Right atrium auricular region (tissue), 2 donors: Measurements from ENCODE around the gene UBR4. TPM values are rescaled to one million over a fixed set of nuclear protein-coding genes. Genes with fewer than 3 reads are reported as not detected.
"Not testable (repeated sequence)": the region's sequence is repeated elsewhere in the genome, so short reads cannot be mapped to it uniquely, and the experiment has no call there.

Experiments
- DNase-seq: peaks from one replicate; pipeline ENCODE4 v3.0.0-alpha.2; 2019; ENCODE audit warnings: low spot score
- H3K27ac ChIP-seq, 2 donors: fragments of 200-600 bp; sonication (generic); 1 replicate in 1 of 2; 2 replicates in 1 of 2; pipeline ENCODE4 v1.5.1; 2016 to 2019
- H3K27me3 ChIP-seq, 2 donors: fragments of 200-600 bp; sonication (generic); one replicate each; pipeline versions ENCODE4 v1.5.1 to v1.6.0; 2017 to 2019
- H3K36me3 ChIP-seq: fragments of 200-600 bp; sonication (generic); one replicate; pipeline ENCODE4 v1.5.1; 2016
- H3K4me1 ChIP-seq, 2 donors: fragments of 200-600 bp; sonication (generic); one replicate each; pipeline versions ENCODE4 v1.5.1 to v1.6.0; 2017 to 2019
- H3K4me3 ChIP-seq, 2 donors: fragments of 200-600 bp; sonication (generic); 1 replicate in 1 of 2; 2 replicates in 1 of 2; pipeline ENCODE4 v1.5.1; 2017 to 2019; ENCODE audit warnings: mild to moderate bottlenecking in 1 of 2, moderate library complexity in 1 of 2
- H3K9me3 ChIP-seq, 2 donors: fragments of 200-600 bp; sonication (generic); one replicate each; pipeline ENCODE4 v1.5.1; 2019
- CTCF ChIP-seq, 2 donors: fragments of 200-600 bp; sonication (generic); IDR thresholded peaks; one replicate each; pipeline ENCODE4 v1.5.1; 2019; ENCODE audit warnings: antibody characterized with exemption in 2 of 2
- total RNA-seq, 2 donors: library from RNA; depleted of rRNA; stranded (reverse); fragments of >200 nt; gene quantifications; one replicate each; pipeline ENCODE4 v1.1.0, GENCODE V29; 2016

Gene UBR4
- total RNA-seq, result 10 to 100 TPM; 75.1 to 88.0 TPM

GRCh38 chr1:19209990-19210771 lies at the start of gene UBR4:
Gene UBR4, minus strand, starts transcription at chr1:19210266. Its CDS starts 18 bp downstream, at chr1:19210248.
- TF ChIP-seq CTCF (IDR thresholded peaks at IDR 0.05), result peak in 1 of 2 donors; percentile 21
- Histone ChIP-seq H3K9me3 (no peaks in the 10 kb centered on the region), H3K36me3 (peaks cover 11% of the 10 kb centered on the region), H3K4me3 (peak within 1 kb of the TSS; percentile 81 to 95), H3K27me3 (no peaks in the 10 kb centered on the region), H3K4me1 (peaks cover 0 to 56% of the 10 kb centered on the region in 2 donors), H3K27ac (peak within 1 kb of the TSS; percentile 92 to 96)
- DNase-seq, result peak; percentile 95

GRCh38 chr1:19258353-19258752 lies 48.3 kb upstream of the UBR4 start:
- no peaks in the 10 kb centered on the region for H3K9me3 ChIP-seq
- H3K27me3 ChIP-seq, result no peaks in the 10 kb centered on the region
- peaks cover 53% of the 10 kb centered on the region for H3K36me3 ChIP-seq
- no peak overlapping the region for H3K27ac ChIP-seq
- no peak overlapping the region for H3K4me3 ChIP-seq
- no peak for TF ChIP-seq CTCF (IDR thresholded peaks at IDR 0.05)
- peaks cover 0 to 7% of the 10 kb centered on the region in 2 donors for H3K4me1 ChIP-seq
- no peak for DNase-seq

GRCh38 chr1:19257178-19257914 lies 47.3 kb upstream of the UBR4 start:
- no peak for TF ChIP-seq CTCF (IDR thresholded peaks at IDR 0.05)
- no peaks in the 10 kb centered on the region for H3K9me3 ChIP-seq
- H3K4me1 ChIP-seq, result peaks cover 0 to 17% of the 10 kb centered on the region in 2 donors
- peaks cover 53% of the 10 kb centered on the region for H3K36me3 ChIP-seq
- no peak overlapping the region for H3K4me3 ChIP-seq
- H3K27me3 ChIP-seq, result no peaks in the 10 kb centered on the region
- H3K27ac ChIP-seq, result no peak overlapping the region
- no peak for DNase-seq

- H3K4me3 ChIP-seq, H3K27me3 ChIP-seq, H3K9me3 ChIP-seq, H3K27ac ChIP-seq, DNase-seq: not testable (repeated sequence)
- peaks cover 0 to 23% of the 10 kb centered on the region in 2 donors for H3K4me1 ChIP-seq
- peaks cover 53% of the 10 kb centered on the region for H3K36me3 ChIP-seq
Observed at GRCh38 chr1:19256301-19256700, 46.2 kb upstream of the UBR4 start.

GRCh38 chr1:19255288-19255687 lies 45.2 kb upstream of the UBR4 start:
- Histone ChIP-seq H3K36me3 (peaks cover 52% of the 10 kb centered on the region), H3K4me3 (no peak overlapping the region), H3K27ac (no peak overlapping the region), H3K9me3 (no peaks in the 10 kb centered on the region), H3K27me3 (no peaks in the 10 kb centered on the region), H3K4me1 (peaks cover 0 to 32% of the 10 kb centered on the region in 2 donors)
- DNase-seq, result no peak
- TF ChIP-seq CTCF (IDR thresholded peaks at IDR 0.05), result no peak

- TF ChIP-seq CTCF (IDR thresholded peaks at IDR 0.05), result no peak
- no peaks in the 10 kb centered on the region for H3K9me3 ChIP-seq
- DNase-seq, result no peak
- H3K27ac ChIP-seq, result no peak overlapping the region
- peaks cover 43% of the 10 kb centered on the region for H3K36me3 ChIP-seq
- H3K27me3 ChIP-seq, result no peaks in the 10 kb centered on the region
- peaks cover 0 to 34% of the 10 kb centered on the region in 2 donors for H3K4me1 ChIP-seq
- no peak overlapping the region for H3K4me3 ChIP-seq
Observed at GRCh38 chr1:19254416-19254815, 44.4 kb upstream of the UBR4 start.
